IPS DF 6.9 (cell line): ENCODE data around the gene PPP2CA.
A peak's percentile ranks its signal among the peaks of the same experiment; 100 is the strongest.

Experiments used
- DNase-seq: peaks from one replicate; pipeline ENCODE4 v3.0.0-alpha.2; 2013; ENCODE audit warnings: low read depth, low spot score
- H3K27ac ChIP-seq: one replicate; pipeline ENCODE4 v1.5.1; 2013; ENCODE audit warnings: low read length, control low read depth
- H3K27me3 ChIP-seq: 2 replicates; pipeline ENCODE4 v1.6.1; 2013; ENCODE audit warnings: mild to moderate bottlenecking, low read length; ENCODE audit not compliant: control insufficient read depth, insufficient read depth
- H3K36me3 ChIP-seq: 2 replicates; pipeline ENCODE4 v1.6.1; 2013; ENCODE audit warnings: low read length; ENCODE audit not compliant: control insufficient read depth, insufficient read depth
- H3K4me1 ChIP-seq: 2 replicates; pipeline ENCODE4 v1.6.1; 2013; ENCODE audit warnings: low read length; ENCODE audit not compliant: control insufficient read depth, insufficient read depth
- H3K4me3 ChIP-seq: 2 replicates; pipeline ENCODE4 v1.5.1; 2013; ENCODE audit warnings: mild to moderate bottlenecking, low read length
- H3K9me3 ChIP-seq: 2 replicates; pipeline ENCODE4 v1.6.1; 2013; ENCODE audit warnings: low read length, inconsistent platforms; ENCODE audit not compliant: control insufficient read depth, insufficient read depth
- WGBS: extraction: QIAGEN DNeasy Blood & Tissue Kit; methylation state at CpG from one replicate; pipeline ENCODE4 v1.1.7; 2013; ENCODE audit warnings: mixed read lengths, missing lambda C conversion rate; ENCODE audit not compliant: insufficient read length, insufficient coverage; 5-methylcytosine and 5-hydroxymethylcytosine counted together

Gene PPP2CA

GRCh38 chr5:134146651-134147518 lies 79.0 kb downstream of the PPP2CA start:
- WGBS, result no CpG with 5 or more reads among the region's 4 CpGs
- peaks cover 13% of the 10 kb centered on the region; the same call in 1 of the 2 replicates for H3K36me3 ChIP-seq
- no peak overlapping the region for H3K27ac ChIP-seq

GRCh38 chr5:134145779-134146581 lies 79.9 kb downstream of the PPP2CA start:
- DNase-seq, result peak; percentile 74
- Histone ChIP-seq H3K4me3 (no peak overlapping the region), H3K4me1 (no peaks in the 10 kb centered on the region), H3K27ac (no peak overlapping the region), H3K9me3 (no peaks in the 10 kb centered on the region), H3K27me3 (no peaks in the 10 kb centered on the region), H3K36me3 (peaks cover 11% of the 10 kb centered on the region; the same call in 1 of the 2 replicates)
- no CpG with 5 or more reads among the region's 13 CpGs for WGBS

More at GRCh38 chr5:134146651-134147518, 79.0 kb downstream of the PPP2CA start:
- Histone ChIP-seq H3K9me3 (no peaks in the 10 kb centered on the region), H3K4me3 (no peak overlapping the region), H3K27me3 (no peaks in the 10 kb centered on the region), H3K4me1 (no peaks in the 10 kb centered on the region)
- DNase-seq, result no peak

GRCh38 chr5:134145041-134145757 lies 80.7 kb downstream of the PPP2CA start:
- WGBS, result no CpG with 5 or more reads among the region's 1 CpG
- Histone ChIP-seq H3K36me3 (peaks cover 11% of the 10 kb centered on the region; the same call in 1 of the 2 replicates), H3K9me3 (no peaks in the 10 kb centered on the region), H3K27ac (no peak overlapping the region), H3K27me3 (no peaks in the 10 kb centered on the region), H3K4me3 (no peak overlapping the region), H3K4me1 (no peaks in the 10 kb centered on the region; the same call in 1 of the 2 replicates)
- DNase-seq, result no peak
